T-helper 1 cell treated with Interleukin-12 subunit alpha and Interleukin-12 subunit beta and Interleukin-4 antibody, amounts not matched to agents 30 μg/mL and 1 μg/mL, for 36 hours (primary cell): ENCODE results near the gene NPAS1.
"Not testable (repeated sequence)": the region's sequence is repeated elsewhere in the genome, so short reads cannot be mapped to it uniquely, and the experiment has no call there.

Source experiments
- H3K27ac Mint-ChIP-seq: one replicate; pipeline ENCODE4 v1.8.0; 2021; ENCODE audit warnings: mild to moderate bottlenecking, mixed read lengths
- H3K27me3 Mint-ChIP-seq: one replicate; pipeline ENCODE4 v1.8.0; 2021; ENCODE audit warnings: low read depth, mixed read lengths
- H3K36me3 Mint-ChIP-seq: one replicate; pipeline ENCODE4 v1.8.0; 2021; ENCODE audit warnings: low read depth, mixed read lengths
- H3K4me1 Mint-ChIP-seq: one replicate; pipeline ENCODE4 v1.8.0; 2021; ENCODE audit warnings: low read depth, mixed read lengths
- H3K4me3 Mint-ChIP-seq: one replicate; pipeline ENCODE4 v1.8.0; 2021; ENCODE audit warnings: mild to moderate bottlenecking, moderate library complexity, mixed read lengths
- H3K9me3 Mint-ChIP-seq: one replicate; pipeline ENCODE4 v1.8.0; 2021; ENCODE audit warnings: mixed read lengths

Gene NPAS1

GRCh38 chr19:47001584-47001983 lies 18.1 kb upstream of the NPAS1 start:
- Mint-ChIP-seq H3K4me3 (no peak overlapping the region), H3K27me3 (peaks cover 20% of the 10 kb centered on the region)

GRCh38 chr19:47002106-47002766 lies 17.4 kb upstream of the NPAS1 start:
- Mint-ChIP-seq H3K4me3 (no peak overlapping the region), H3K27ac (no peak overlapping the region), H3K9me3 (no peaks in the 10 kb centered on the region), H3K27me3 (peaks cover 24% of the 10 kb centered on the region), H3K36me3 (peaks cover 10% of the 10 kb centered on the region), H3K4me1 (peaks cover 2% of the 10 kb centered on the region)

More at GRCh38 chr19:47001584-47001983, 18.1 kb upstream of the NPAS1 start:
- peaks cover 2% of the 10 kb centered on the region for H3K4me1 Mint-ChIP-seq
- H3K9me3 Mint-ChIP-seq: no peaks in the 10 kb centered on the region
- peaks cover 10% of the 10 kb centered on the region for H3K36me3 Mint-ChIP-seq
- H3K27ac Mint-ChIP-seq: no peak overlapping the region

- H3K4me3 Mint-ChIP-seq: no peak overlapping the region
- peaks cover 10% of the 10 kb centered on the region for H3K36me3 Mint-ChIP-seq
- H3K27me3 Mint-ChIP-seq: peaks cover 29% of the 10 kb centered on the region
- H3K4me1 Mint-ChIP-seq: peaks cover 2% of the 10 kb centered on the region
- no peak overlapping the region for H3K27ac Mint-ChIP-seq
- no peaks in the 10 kb centered on the region for H3K9me3 Mint-ChIP-seq
Observed at GRCh38 chr19:47002853-47003610, 16.6 kb upstream of the NPAS1 start.

- Mint-ChIP-seq H3K9me3 (no peaks in the 10 kb centered on the region), H3K4me1 (peaks cover 2% of the 10 kb centered on the region), H3K4me3 (no peak overlapping the region), H3K27ac (no peak overlapping the region), H3K36me3 (peaks cover 10% of the 10 kb centered on the region), H3K27me3 (peaks cover 37% of the 10 kb centered on the region)
Observed at GRCh38 chr19:47003611-47004465, 15.8 kb upstream of the NPAS1 start.

GRCh38 chr19:47005164-47005641 lies 14.4 kb upstream of the NPAS1 start:
- H3K36me3 Mint-ChIP-seq: peaks cover 6% of the 10 kb centered on the region
- peaks cover 2% of the 10 kb centered on the region for H3K4me1 Mint-ChIP-seq
- no peaks in the 10 kb centered on the region for H3K9me3 Mint-ChIP-seq
- no peak overlapping the region for H3K4me3 Mint-ChIP-seq
- no peak overlapping the region for H3K27ac Mint-ChIP-seq
- peaks cover 37% of the 10 kb centered on the region for H3K27me3 Mint-ChIP-seq

- Mint-ChIP-seq H3K36me3 (peaks cover 6% of the 10 kb centered on the region), H3K4me1 (peaks cover 2% of the 10 kb centered on the region), H3K4me3 (no peak overlapping the region), H3K27ac (no peak overlapping the region), H3K9me3 (no peaks in the 10 kb centered on the region), H3K27me3 (peaks cover 37% of the 10 kb centered on the region)
Observed at GRCh38 chr19:47005873-47006272, 13.8 kb upstream of the NPAS1 start.

- H3K9me3 Mint-ChIP-seq: no peaks in the 10 kb centered on the region
- H3K27ac Mint-ChIP-seq: no peak overlapping the region
- H3K4me3 Mint-ChIP-seq: no peak overlapping the region
- peaks cover 2% of the 10 kb centered on the region for H3K4me1 Mint-ChIP-seq
- peaks cover 4% of the 10 kb centered on the region for H3K36me3 Mint-ChIP-seq
- peaks cover 37% of the 10 kb centered on the region for H3K27me3 Mint-ChIP-seq
Observed at GRCh38 chr19:47006496-47006895, 13.1 kb upstream of the NPAS1 start.

- not testable (repeated sequence) for H3K27ac Mint-ChIP-seq, H3K9me3 Mint-ChIP-seq, H3K4me3 Mint-ChIP-seq, H3K36me3 Mint-ChIP-seq, H3K4me1 Mint-ChIP-seq
- H3K27me3 Mint-ChIP-seq: peaks cover 33% of the 10 kb centered on the region
Observed at GRCh38 chr19:47010549-47010948, 9.1 kb upstream of the NPAS1 start.

GRCh38 chr19:47012617-47013016 lies 7.0 kb upstream of the NPAS1 start:
- Mint-ChIP-seq H3K9me3 (no peaks in the 10 kb centered on the region), H3K27ac (no peak overlapping the region), H3K4me1 (peaks cover 5% of the 10 kb centered on the region), H3K27me3 (peaks cover 21% of the 10 kb centered on the region), H3K4me3 (no peak overlapping the region), H3K36me3 (no peaks in the 10 kb centered on the region)

GRCh38 chr19:47013041-47013517 lies 6.6 kb upstream of the NPAS1 start:
- Mint-ChIP-seq H3K9me3 (no peaks in the 10 kb centered on the region), H3K27ac (no peak overlapping the region), H3K36me3 (no peaks in the 10 kb centered on the region), H3K4me1 (peaks cover 5% of the 10 kb centered on the region), H3K27me3 (peaks cover 16% of the 10 kb centered on the region), H3K4me3 (no peak overlapping the region)

GRCh38 chr19:47018923-47019322 lies 714 bp upstream of the NPAS1 start:
- Mint-ChIP-seq H3K4me3 (no peak overlapping the region), H3K9me3 (no peaks in the 10 kb centered on the region), H3K27ac (no peak overlapping the region), H3K36me3 (no peaks in the 10 kb centered on the region), H3K27me3 (peaks cover 43% of the 10 kb centered on the region), H3K4me1 (peaks cover 5% of the 10 kb centered on the region)

GRCh38 chr19:47020132-47020805 lies 632 bp downstream of the NPAS1 start:
- peaks cover 53% of the 10 kb centered on the region for H3K27me3 Mint-ChIP-seq
- H3K4me3 Mint-ChIP-seq: no peak overlapping the region
- peaks cover 5% of the 10 kb centered on the region for H3K4me1 Mint-ChIP-seq

GRCh38 chr19:47020992-47021496 lies 1.4 kb downstream of the NPAS1 start:
- no peaks in the 10 kb centered on the region for H3K9me3 Mint-ChIP-seq
- H3K4me3 Mint-ChIP-seq: no peak overlapping the region
- no peaks in the 10 kb centered on the region for H3K36me3 Mint-ChIP-seq
- peaks cover 5% of the 10 kb centered on the region for H3K4me1 Mint-ChIP-seq
- H3K27ac Mint-ChIP-seq: no peak overlapping the region
- H3K27me3 Mint-ChIP-seq: peaks cover 60% of the 10 kb centered on the region

More at GRCh38 chr19:47020132-47020805, 632 bp downstream of the NPAS1 start:
- H3K9me3 Mint-ChIP-seq: no peaks in the 10 kb centered on the region
- no peaks in the 10 kb centered on the region for H3K36me3 Mint-ChIP-seq
- no peak overlapping the region for H3K27ac Mint-ChIP-seq
